ENCODE measurements around the gene ACSM3.
A peak's percentile ranks its signal among the peaks of the same experiment; 100 is the strongest.
"Not testable (repeated sequence)": the region's sequence is repeated elsewhere in the genome, so short reads cannot be mapped to it uniquely, and the experiment has no call there.

ACSM3 gene

GRCh38 chr16:20803192-20803560 is 39.4 kb downstream of the ACSM3 start:
- H3K9ac ChIP-seq, result no peak overlapping the region
- no peaks in the 10 kb centered on the region for H3K79me2 ChIP-seq

DNA sequence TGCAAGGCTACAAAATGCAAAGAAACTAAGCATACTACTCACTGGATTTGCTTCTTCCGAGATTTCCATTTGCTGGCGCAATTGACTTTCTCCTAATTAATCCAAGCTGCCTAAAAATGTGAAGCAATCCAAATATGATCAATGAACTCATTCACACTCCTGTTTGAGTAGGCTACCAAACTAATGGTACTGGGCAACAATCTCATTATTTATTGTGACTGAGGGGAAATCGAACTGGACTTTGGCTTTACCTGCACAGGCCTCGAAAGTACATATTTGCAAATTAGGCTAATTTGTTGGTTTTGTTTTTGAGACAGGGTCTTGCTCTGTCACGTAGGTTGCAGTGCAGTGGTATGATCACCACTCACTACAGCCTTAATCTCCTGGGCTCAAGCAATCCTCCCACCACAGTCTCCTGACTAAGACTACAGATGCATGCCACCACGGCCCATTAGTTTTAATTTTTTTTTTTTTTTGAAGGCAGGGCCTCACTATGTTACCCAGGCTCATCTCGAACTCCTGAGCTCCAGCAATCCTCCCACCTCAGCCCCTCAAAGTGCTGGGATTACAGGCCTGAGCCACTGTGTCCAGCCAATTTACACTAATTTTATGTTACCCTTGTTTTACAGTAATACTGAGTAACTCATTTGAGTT is 39.9 kb downstream of the ACSM3 start:
- H3K9me3 ChIP-seq (ENCODE audit: control insufficient read depth, low read length), result no peaks in the 10 kb centered on the region
- H3K27ac ChIP-seq, result no peak overlapping the region
- TF ChIP-seq, protein P1, sequence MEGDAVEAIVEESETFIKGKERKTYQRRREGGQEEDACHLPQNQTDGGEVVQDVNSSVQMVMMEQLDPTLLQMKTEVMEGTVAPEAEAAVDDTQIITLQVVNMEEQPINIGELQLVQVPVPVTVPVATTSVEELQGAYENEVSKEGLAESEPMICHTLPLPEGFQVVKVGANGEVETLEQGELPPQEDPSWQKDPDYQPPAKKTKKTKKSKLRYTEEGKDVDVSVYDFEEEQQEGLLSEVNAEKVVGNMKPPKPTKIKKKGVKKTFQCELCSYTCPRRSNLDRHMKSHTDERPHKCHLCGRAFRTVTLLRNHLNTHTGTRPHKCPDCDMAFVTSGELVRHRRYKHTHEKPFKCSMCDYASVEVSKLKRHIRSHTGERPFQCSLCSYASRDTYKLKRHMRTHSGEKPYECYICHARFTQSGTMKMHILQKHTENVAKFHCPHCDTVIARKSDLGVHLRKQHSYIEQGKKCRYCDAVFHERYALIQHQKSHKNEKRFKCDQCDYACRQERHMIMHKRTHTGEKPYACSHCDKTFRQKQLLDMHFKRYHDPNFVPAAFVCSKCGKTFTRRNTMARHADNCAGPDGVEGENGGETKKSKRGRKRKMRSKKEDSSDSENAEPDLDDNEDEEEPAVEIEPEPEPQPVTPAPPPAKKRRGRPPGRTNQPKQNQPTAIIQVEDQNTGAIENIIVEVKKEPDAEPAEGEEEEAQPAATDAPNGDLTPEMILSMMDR (IDR thresholded peaks at IDR 0.05), result no peak
- H3K79me2 ChIP-seq, result no peaks in the 10 kb centered on the region
- H3K27me3 ChIP-seq (ENCODE audit: control insufficient read depth, insufficient read depth, low read length), result no peaks in the 10 kb centered on the region
- H3K36me3 ChIP-seq (ENCODE audit: control insufficient read depth, insufficient read depth, low read length), result no peaks in the 10 kb centered on the region
- H2AFZ ChIP-seq, result no peak overlapping the region
- no peak overlapping the region for H3K4me2 ChIP-seq (ENCODE audit: low read length)
- peaks cover 5% of the 10 kb centered on the region for H3K4me1 ChIP-seq
- no peak overlapping the region for H3K9ac ChIP-seq
- no peak overlapping the region for H3K4me3 ChIP-seq (ENCODE audit: low read depth, low read length)

More at GRCh38 chr16:20803192-20803560, 39.4 kb downstream of the ACSM3 start:
- no peak overlapping the region for H3K4me3 ChIP-seq (ENCODE audit: low read depth, low read length)
- no peak overlapping the region for H3K27ac ChIP-seq
- no peak overlapping the region for H3K4me2 ChIP-seq (ENCODE audit: low read length)
- H3K9me3 ChIP-seq (ENCODE audit: control insufficient read depth, low read length), result no peaks in the 10 kb centered on the region
- H3K27me3 ChIP-seq (ENCODE audit: control insufficient read depth, insufficient read depth, low read length), result no peaks in the 10 kb centered on the region
- TF ChIP-seq, protein P1 (IDR thresholded peaks at IDR 0.05), result no peak
- no peak overlapping the region for H2AFZ ChIP-seq
- H3K4me1 ChIP-seq, result peaks cover 5% of the 10 kb centered on the region
- H3K36me3 ChIP-seq (ENCODE audit: control insufficient read depth, insufficient read depth, low read length), result no peaks in the 10 kb centered on the region

GRCh38 chr16:20805684-20806167 is 41.9 kb downstream of the ACSM3 start:
- not testable (repeated sequence) for H3K9me3 ChIP-seq (ENCODE audit: control insufficient read depth, low read length); H3K36me3 ChIP-seq (ENCODE audit: control insufficient read depth, insufficient read depth, low read length); H3K27me3 ChIP-seq (ENCODE audit: control insufficient read depth, insufficient read depth, low read length); H3K79me2 ChIP-seq
- Histone ChIP-seq H3K27ac (peak overlapping the region; percentile 97), H2AFZ (peak overlapping the region; percentile 87), H3K4me1 (peaks cover 13% of the 10 kb centered on the region), H3K4me3 (ENCODE audit: low read depth, low read length) (peak overlapping the region; percentile 97), H3K9ac (peak overlapping the region; percentile 16), H3K4me2 (ENCODE audit: low read length) (peak overlapping the region; percentile 92)

- H3K27ac ChIP-seq, result peak within 1 kb of the TSS; percentile 97
- peak within 1 kb of the TSS; percentile 94 for H3K9ac ChIP-seq
- no peaks in the 10 kb centered on the region for H3K36me3 ChIP-seq (ENCODE audit: control insufficient read depth, insufficient read depth, low read length)
- peak within 1 kb of the TSS; percentile 87 for H2AFZ ChIP-seq
- no peaks in the 10 kb centered on the region for H3K79me2 ChIP-seq
- H3K4me3 ChIP-seq (ENCODE audit: low read depth, low read length), result peak within 1 kb of the TSS; percentile 97
- H3K27me3 ChIP-seq (ENCODE audit: control insufficient read depth, insufficient read depth, low read length), result no peaks in the 10 kb centered on the region
- H3K4me1 ChIP-seq, result peaks cover 18% of the 10 kb centered on the region
- no peaks in the 10 kb centered on the region for H3K9me3 ChIP-seq (ENCODE audit: control insufficient read depth, low read length)
- TF ChIP-seq, protein P1 (IDR thresholded peaks at IDR 0.05), result peak; percentile 58
- peak within 1 kb of the TSS; percentile 92 for H3K4me2 ChIP-seq (ENCODE audit: low read length)
Observed at GRCh38 chr16:20806168-20807050, 42.6 kb downstream of the ACSM3 start, which contains the start of the genes ERI2 and REXO5. Gene ERI2, minus strand, starts transcription at chr16:20806472. Its CDS starts 42 bp downstream, at chr16:20806430. Gene REXO5, plus strand, starts transcription at chr16:20806527. Its CDS starts 427 bp downstream, at chr16:20806954.

GRCh38 chr16:20807862-20808261 is 44.0 kb downstream of the ACSM3 start:
- Histone ChIP-seq H3K27ac (peak overlapping the region; percentile 97), H3K9ac (no peak overlapping the region)
- TF ChIP-seq, protein P1 (IDR thresholded peaks at IDR 0.05), result no peak

More at GRCh38 chr16:20807862-20808261, 44.0 kb downstream of the ACSM3 start:
- Histone ChIP-seq H3K4me1 (peaks cover 32% of the 10 kb centered on the region), H3K36me3 (ENCODE audit: control insufficient read depth, insufficient read depth, low read length) (no peaks in the 10 kb centered on the region), H3K4me3 (ENCODE audit: low read depth, low read length) (peak overlapping the region; percentile 97), H3K27me3 (ENCODE audit: control insufficient read depth, insufficient read depth, low read length) (no peaks in the 10 kb centered on the region), H3K9me3 (ENCODE audit: control insufficient read depth, low read length) (no peaks in the 10 kb centered on the region), H2AFZ (peak overlapping the region; percentile 46), H3K79me2 (peaks cover 2% of the 10 kb centered on the region), H3K4me2 (ENCODE audit: low read length) (peak overlapping the region; percentile 92)
